NCI-H2107 (cell line): Measurements from ENCODE around the gene MLF1.
"Not testable (repeated sequence)": the region's sequence is repeated elsewhere in the genome, so short reads cannot be mapped to it uniquely, and the experiment has no call there.

Source experiments
- DNase-seq: peaks from one replicate; lab custom pipeline; 2025; lab: John Stamatoyannopoulos, UW

MLF1 gene, protein sequence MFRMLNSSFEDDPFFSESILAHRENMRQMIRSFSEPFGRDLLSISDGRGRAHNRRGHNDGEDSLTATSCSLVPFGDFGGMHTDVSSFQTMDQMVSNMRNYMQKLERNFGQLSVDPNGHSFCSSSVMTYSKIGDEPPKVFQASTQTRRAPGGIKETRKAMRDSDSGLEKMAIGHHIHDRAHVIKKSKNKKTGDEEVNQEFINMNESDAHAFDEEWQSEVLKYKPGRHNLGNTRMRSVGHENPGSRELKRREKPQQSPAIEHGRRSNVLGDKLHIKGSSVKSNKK

DNA sequence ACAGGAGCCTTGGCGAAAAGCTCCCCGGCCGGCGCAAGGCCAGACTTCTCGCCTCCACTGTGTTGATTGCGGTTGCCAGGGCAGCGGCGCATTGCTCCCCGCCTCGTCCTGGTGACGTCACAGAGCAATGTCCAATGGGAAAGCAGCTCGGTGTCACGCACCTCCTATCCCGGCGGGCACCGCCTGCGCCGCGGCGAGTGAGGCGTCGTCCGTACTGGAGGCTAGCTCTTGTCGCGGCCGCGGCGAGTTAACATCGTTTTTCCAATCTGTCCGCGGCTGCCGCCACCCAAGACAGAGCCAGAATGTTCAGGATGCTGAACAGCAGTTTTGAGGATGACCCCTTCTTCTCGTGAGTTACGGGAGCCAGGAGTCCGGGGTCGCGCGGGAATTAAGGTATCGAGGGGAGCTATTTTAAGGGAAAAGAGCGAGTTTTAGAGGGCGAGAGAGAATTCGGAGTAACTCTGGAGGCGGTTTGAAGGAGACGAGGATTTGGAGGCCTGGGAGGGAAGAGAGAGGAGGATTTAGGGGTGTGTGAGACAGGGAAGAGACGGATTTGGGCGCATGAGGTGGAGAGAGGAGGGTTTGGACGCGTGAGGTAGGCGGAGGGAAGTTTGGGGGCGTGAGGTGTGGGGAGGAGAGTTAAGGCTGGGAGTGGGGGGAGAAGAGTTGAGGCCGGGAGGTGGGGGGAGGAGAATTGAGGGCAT, at the start of gene MLF1:
Gene MLF1 (plus strand): TSS at position 196 of the 704 bp plus-strand sequence. CDS start 107 bp downstream, at position 303.
- peak; percentile 96 for DNase-seq

DNA sequence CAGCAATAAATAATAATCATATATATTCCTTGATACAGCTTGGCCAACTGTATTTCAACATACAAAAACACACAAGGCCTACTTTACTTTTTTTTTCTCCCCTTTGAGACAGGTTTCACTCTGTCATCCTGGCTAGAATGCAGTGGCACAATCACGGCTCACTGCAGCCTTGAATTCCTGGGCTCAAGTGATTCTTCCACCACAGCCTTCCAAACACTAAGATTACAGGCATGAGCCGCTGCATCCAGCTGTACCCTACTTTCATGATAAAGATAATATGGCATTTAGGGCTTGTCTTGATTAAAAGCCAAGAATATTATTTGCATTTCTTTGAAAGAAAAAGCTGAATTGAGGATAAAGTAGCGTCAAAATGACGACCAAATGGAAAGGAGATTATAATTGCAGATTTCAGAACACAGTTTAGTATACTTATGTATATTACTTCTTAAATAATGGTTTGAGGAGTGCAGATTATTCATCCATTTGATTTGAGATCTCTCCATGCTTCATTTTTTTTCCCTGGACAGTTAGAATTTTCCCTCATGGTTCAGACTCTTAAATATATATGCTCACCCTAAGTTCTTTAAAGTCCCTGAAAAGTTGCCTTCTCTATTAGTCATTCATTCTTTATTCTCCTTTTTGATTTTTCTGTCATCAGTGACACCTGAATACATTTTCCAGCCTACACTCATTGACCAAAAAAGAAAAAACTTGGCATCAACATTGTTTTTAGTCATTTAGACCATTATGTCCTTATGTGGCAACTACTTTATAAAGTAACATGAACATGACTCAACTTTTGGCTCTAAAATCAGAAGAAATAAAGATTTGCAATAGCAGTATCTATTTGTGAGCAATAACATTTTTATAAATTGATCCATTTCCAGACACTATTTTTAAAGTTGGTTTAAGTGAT, 48.5 kb upstream of the MLF1 start:
- DNase-seq = no peak

GRCh38 chr3:158528076-158528674, 42.8 kb upstream of the MLF1 start:
- DNase-seq = no peak

GRCh38 chr3:158531334-158531733, 39.7 kb upstream of the MLF1 start:
- DNase-seq = no peak

DNA sequence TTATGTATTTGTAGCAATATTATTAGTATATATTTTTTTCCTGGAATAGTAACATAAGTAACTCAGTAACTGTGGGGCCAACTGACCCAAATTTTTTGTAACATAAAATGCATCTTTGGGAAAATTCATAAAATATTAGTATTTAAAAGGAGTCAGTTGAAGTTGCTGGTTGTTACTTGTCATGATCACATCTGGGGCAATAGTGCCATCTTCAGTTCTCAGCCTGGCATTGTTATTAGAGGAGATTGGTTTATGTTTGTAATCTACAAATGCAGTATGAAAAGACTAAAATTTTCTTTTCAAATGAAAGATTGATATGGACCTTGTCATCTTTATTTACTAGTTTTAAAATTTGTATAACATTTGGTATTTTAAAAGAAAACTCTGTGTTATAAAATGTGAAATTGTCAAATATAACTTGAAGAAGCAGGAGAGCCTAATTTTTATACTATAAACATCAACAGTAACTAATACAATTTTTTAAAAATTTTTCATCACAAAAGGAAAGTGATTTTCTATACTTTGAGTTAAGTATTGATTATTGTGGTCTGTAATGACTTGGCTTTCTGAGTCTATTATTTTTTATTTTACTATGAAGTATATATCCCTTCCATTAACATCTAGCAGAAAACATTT, 38.8 kb upstream of the MLF1 start:
- DNase-seq = peak; percentile 34

- no peak for DNase-seq
These were observed 35.1 kb upstream of the MLF1 start for GRCh38 chr3:158535918-158536317.

- DNase-seq = peak; percentile 74
These were observed 31.5 kb upstream of the MLF1 start for GRCh38 chr3:158539414-158540014.

GRCh38 chr3:158540066-158540465, 30.9 kb upstream of the MLF1 start:
- DNase-seq = no peak

DNA sequence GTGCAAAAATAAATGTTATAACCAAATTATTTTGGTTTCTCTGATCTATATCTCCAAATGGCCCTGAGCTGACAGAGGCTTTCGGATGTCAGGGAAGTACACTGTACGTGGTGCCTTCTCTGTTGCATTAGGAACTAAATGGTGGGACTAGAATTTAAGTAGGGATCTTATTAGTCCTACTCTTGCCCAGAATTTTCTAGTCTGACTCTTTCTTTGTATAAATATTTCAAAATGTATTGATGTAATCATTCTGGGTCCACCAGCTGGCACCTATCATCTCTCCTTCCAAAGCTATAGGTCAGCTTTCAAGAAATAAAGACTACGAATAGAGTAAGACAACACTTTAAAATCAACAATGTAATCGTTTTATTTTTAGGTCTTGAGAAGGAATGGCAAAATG, 22.3 kb upstream of the MLF1 start:
- DNase-seq = no peak

DNA sequence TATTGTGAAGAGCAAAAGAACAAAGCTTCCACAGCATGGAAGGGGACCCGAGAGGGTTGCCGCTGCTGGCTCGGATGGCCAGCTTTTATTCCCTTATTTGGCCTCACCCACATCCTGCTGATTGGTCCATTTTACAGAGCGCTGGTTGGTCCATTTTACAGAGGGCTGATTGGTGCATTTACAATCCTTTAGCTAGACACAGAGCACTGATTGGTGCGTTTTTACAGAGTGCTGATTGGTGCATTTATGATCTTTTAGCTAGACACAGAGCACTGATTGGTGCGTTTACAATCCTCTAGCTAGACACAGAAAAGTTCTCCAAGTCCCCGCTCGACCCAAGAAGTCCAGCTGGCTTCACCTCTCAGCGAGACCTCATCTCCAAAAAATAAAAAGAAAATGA, 21.1 kb upstream of the MLF1 start:
- DNase-seq = not testable (repeated sequence)

- no peak for DNase-seq
These were observed 18.9 kb upstream of the MLF1 start for GRCh38 chr3:158552124-158552523.

- DNase-seq = no peak
These were observed 11.5 kb upstream of the MLF1 start for GRCh38 chr3:158559504-158559903.

DNA sequence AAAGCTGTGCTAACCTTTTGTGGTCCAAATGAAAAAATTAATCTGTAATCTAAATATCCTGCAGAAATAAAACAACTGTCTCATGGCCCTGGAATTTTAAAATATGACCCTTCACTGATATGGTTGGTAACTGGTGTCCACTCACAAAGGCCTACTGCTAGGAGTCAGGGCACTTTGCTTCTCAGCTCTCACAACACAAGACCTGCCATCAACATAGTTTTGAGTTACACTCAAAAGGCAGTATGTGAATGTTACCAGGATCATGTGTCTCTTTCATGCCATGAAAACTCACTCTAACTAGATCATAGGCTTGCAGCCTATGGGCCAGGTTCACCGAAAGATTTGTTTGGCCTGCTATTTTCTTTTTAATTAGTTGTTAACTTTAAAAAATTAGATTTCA, 10.0 kb upstream of the MLF1 start:
- DNase-seq = no peak

- DNase-seq = no peak
These were observed 8.3 kb upstream of the MLF1 start for GRCh38 chr3:158562674-158563073.

- DNase-seq = no peak
These were observed 7.9 kb upstream of the MLF1 start for GRCh38 chr3:158563076-158563475.

GRCh38 chr3:158565076-158565475, 5.9 kb upstream of the MLF1 start:
- DNase-seq = no peak

DNA sequence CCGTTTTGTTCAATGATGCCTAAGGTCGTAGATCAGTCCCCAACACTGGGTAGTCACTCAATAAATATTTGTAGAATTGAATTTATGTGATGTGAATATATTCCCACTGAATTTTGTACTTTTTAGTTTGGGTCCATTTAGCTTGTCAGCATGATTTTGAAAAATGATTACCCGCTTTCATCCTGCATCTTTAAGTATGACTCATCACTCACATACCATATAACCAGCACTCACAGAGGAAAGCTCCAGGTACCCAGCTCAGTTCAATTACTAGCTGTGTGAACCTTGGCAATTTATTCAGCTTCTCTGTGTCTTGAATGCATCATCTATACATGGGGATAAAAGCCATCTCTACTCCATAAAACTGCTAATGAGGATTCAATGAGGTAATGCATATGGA, 2.2 kb upstream of the MLF1 start:
- no peak for DNase-seq

DNA sequence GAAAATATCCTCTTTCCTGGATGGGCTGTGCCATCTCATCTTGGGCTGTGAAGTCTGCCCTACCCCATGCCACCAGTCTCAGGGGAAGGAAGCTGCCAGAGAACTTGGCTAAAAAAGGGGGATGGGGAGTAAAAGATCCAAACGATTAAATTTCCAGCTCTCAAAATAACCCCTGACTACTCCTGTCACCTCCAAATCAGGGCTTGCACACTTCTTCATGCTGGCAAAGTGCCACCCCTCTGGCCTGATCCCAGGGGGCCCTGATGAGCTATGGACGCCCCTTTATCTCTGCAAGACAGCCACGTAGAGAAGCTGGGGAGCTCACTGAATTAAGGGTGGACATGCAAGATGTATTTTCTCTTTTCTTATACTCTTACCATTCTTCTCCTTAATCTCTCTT, 1.2 kb upstream of the MLF1 start:
- DNase-seq = no peak

DNA sequence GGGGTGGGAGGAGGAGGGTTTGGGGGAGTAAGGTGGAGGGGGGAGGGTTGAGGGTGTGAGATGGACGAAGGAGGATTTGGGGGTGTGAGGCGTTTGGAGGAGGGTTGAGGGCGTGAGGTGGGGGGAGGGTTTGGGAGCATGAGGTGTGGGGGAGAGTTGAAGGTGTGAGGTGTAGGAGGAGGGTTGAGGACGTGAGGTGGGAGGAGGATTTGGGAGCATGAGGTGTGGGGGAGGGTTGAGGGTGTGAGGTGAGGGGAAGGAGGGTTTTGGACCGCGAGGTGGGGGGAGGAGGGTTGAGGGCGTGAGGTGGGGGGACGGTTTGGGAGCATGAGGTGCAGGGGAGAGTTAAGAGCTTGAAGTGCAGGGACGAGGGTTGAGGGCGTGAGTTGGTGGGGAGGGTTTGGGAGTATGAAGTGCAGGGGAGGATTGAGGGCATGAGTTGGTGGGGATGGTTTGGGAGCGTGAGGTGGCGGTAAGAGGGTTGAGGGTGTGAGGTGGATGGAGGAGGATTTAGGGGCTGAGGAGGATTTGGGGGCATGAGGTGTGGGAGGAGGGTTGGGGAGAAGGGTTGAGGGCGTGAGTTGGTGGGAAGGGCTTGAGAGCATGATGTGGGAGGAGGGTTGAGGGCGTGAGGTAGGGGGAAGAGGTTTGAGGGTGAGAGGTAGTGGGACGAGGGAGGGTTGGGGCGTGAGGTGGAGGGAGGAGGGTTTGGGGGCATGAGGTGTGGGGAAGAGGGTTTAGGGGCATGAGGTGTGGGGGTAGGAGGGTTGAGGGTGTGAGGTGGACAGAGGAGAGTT, 1.2 kb downstream of the MLF1 start:
- DNase-seq = no peak

GRCh38 chr3:158572766-158573060, 1.7 kb downstream of the MLF1 start:
- no peak for DNase-seq

- no peak for DNase-seq
These were observed 2.7 kb downstream of the MLF1 start for GRCh38 chr3:158573714-158574113.
